H1 (cell line): ENCODE measurements around the gene DMC1. TPM values are rescaled to one million over a fixed set of nuclear protein-coding genes. Genes with fewer than 3 reads are reported as not detected.

Experiments
- CTCF ChIA-PET: fragments of 300-600 bp; sonication (Branson Sonifier 250); formaldehyde crosslinking; loops from one replicate; lab custom pipeline; 2021; ENCODE audit not compliant: partially characterized antibody; lab: Charles Lee
- POLR2A ChIA-PET: fragments of 300-600 bp; sonication (Branson Sonifier 250); formaldehyde crosslinking; loops from one replicate; lab custom pipeline; 2021; ENCODE audit warnings: inconsistent platforms; ENCODE audit not compliant: partially characterized antibody; lab: Charles Lee
- DNase-seq, 2 experiments: peaks; one replicate each; pipeline versions ENCODE4 v3.0.0 to v3.0.0-alpha.2; 2010 to 2022; ENCODE audit warnings: low spot score in 2 of 2, low read depth in 1 of 2, mixed read lengths in 1 of 2
- FAIRE-seq: peaks from 2 replicates; lab custom pipeline; 2011; peaks lifted over from hg19 to GRCh38; lab: Jason Lieb, UNC
- H2AFZ ChIP-seq: 2 replicates; pipeline ENCODE4 v1.8.1; 2012; ENCODE audit warnings: low read length, inconsistent platforms
- H2AK5ac ChIP-seq: 2 replicates; pipeline ENCODE4 v1.6.1; 2013; ENCODE audit warnings: low read depth, low read length
- H2BK120ac ChIP-seq: replicated peaks from 2 replicates; pipeline ENCODE3; 2013; ENCODE audit warnings: low read depth, low read length, inconsistent platforms
- H2BK12ac ChIP-seq: 2 replicates; pipeline ENCODE4 v1.6.1; 2013; ENCODE audit warnings: low read depth, low read length
- H2BK15ac ChIP-seq: 2 replicates; pipeline ENCODE4 v1.6.1; 2013; ENCODE audit warnings: low read length
- H2BK20ac ChIP-seq: 2 replicates; pipeline ENCODE4 v1.6.1; 2013; ENCODE audit warnings: low read length
- H2BK5ac ChIP-seq: 2 replicates; pipeline ENCODE4 v1.6.1; 2013; ENCODE audit warnings: low read depth, low read length
- H3K14ac ChIP-seq: 2 replicates; pipeline ENCODE4 v1.6.1; 2013; ENCODE audit warnings: inconsistent platforms; ENCODE audit not compliant: insufficient read length
- H3K18ac ChIP-seq: 2 replicates; pipeline ENCODE4 v1.6.1; 2013; ENCODE audit warnings: low read length; ENCODE audit errors: extremely low read depth
- H3K23ac ChIP-seq: 2 replicates; pipeline ENCODE4 v1.6.1; 2013; ENCODE audit warnings: inconsistent platforms; ENCODE audit not compliant: insufficient read length
- H3K23me2 ChIP-seq: 2 replicates; pipeline ENCODE4 v1.6.1; 2013; ENCODE audit warnings: low read depth, low read length
- H3K27ac ChIP-seq: 2 replicates; pipeline ENCODE4 v1.6.1; 2011; ENCODE audit warnings: low read depth, low read length, inconsistent platforms
- H3K27me3 ChIP-seq, 4 experiments: replicated peaks in 1 of 4; 1 replicate in 1 of 4; 2 replicates in 3 of 4; pipeline versions ENCODE4 v1.6.1 to v1.8.1; 2011 to 2013; ENCODE audit warnings: low read length in 3 of 4, mild to moderate bottlenecking in 3 of 4, inconsistent platforms in 2 of 4, mixed read lengths in 2 of 4, moderate library complexity in 1 of 4; ENCODE audit not compliant: control insufficient read depth in 3 of 4, insufficient read depth in 3 of 4; ENCODE audit errors: extremely low read depth in 1 of 4
- H3K36me3 ChIP-seq, 4 experiments: 2 replicates each; pipeline versions ENCODE4 v1.6.1 to v1.8.1; 2011 to 2013; ENCODE audit warnings: mild to moderate bottlenecking in 4 of 4, low read length in 3 of 4, moderate library complexity in 2 of 4, control low read depth in 1 of 4, inconsistent platforms in 1 of 4; ENCODE audit not compliant: insufficient read depth in 4 of 4, control insufficient read depth in 2 of 4
- H3K4ac ChIP-seq: replicated peaks from 2 replicates; pipeline ENCODE3; 2013; ENCODE audit warnings: low read length, low read depth, mixed read lengths, inconsistent platforms; ENCODE audit not compliant: insufficient read length
- H3K4me1 ChIP-seq, 4 experiments: replicated peaks in 1 of 4; 1 replicate in 1 of 4; 2 replicates in 3 of 4; pipeline versions ENCODE4 v1.6.1 to v1.8.1; 2011 to 2013; ENCODE audit warnings: low read length in 3 of 4, inconsistent platforms in 2 of 4, mixed read lengths in 1 of 4; ENCODE audit not compliant: insufficient read depth in 4 of 4, control insufficient read depth in 3 of 4
- H3K4me2 ChIP-seq, 2 experiments: 2 replicates each; pipeline versions ENCODE4 v1.6.1 to v1.8.1; 2011 to 2013; ENCODE audit warnings: low read depth in 2 of 2, low read length in 2 of 2, control low read depth in 1 of 2, inconsistent platforms in 1 of 2, mild to moderate bottlenecking in 1 of 2; ENCODE audit not compliant: insufficient read depth in 1 of 2
- H3K4me3 ChIP-seq, 4 experiments: fragments of 200-600, 300-600 bp in 1 of 4; sonication (generic), shearing (Covaris generic), sonication (Bioruptor Twin) in 1 of 4; 2 replicates each; pipeline versions ENCODE4 v1.5.1 to v1.8.1; 2011 to 2016; ENCODE audit warnings: low read length in 4 of 4, low read depth in 3 of 4, control low read depth in 2 of 4, inconsistent platforms in 2 of 4, mild to moderate bottlenecking in 2 of 4, mixed read lengths in 1 of 4, moderate library complexity in 1 of 4; ENCODE audit not compliant: insufficient read depth in 2 of 4; ENCODE audit errors: extremely low read depth in 1 of 4
- H3K56ac ChIP-seq: replicated peaks from 2 replicates; pipeline ENCODE3; 2013; ENCODE audit warnings: low read depth, mild to moderate bottlenecking, mixed read lengths, low read length, inconsistent platforms; ENCODE audit not compliant: insufficient read length
- H3K79me1 ChIP-seq: 2 replicates; pipeline ENCODE4 v1.6.1; 2013; ENCODE audit warnings: low read depth, low read length, control low read depth
- H3K79me2 ChIP-seq, 2 experiments: 2 replicates each; pipeline versions ENCODE4 v1.6.1 to v1.8.1; 2012 to 2013; ENCODE audit warnings: low read length in 2 of 2, mild to moderate bottlenecking in 2 of 2, inconsistent platforms in 1 of 2; ENCODE audit not compliant: insufficient read depth in 2 of 2, control insufficient read depth in 1 of 2
- H3K9ac ChIP-seq, 4 experiments: replicated peaks in 1 of 4; 1 replicate in 1 of 4; 2 replicates in 3 of 4; pipeline versions ENCODE4 v1.6.1 to v1.8.1; 2011 to 2013; ENCODE audit warnings: low read depth in 3 of 4, low read length in 3 of 4, control low read depth in 2 of 4, mild to moderate bottlenecking in 2 of 4, moderate library complexity in 2 of 4, inconsistent platforms in 1 of 4; ENCODE audit errors: extremely low read depth in 1 of 4
- H3K9me3 ChIP-seq, 2 experiments: 2 replicates each; pipeline versions ENCODE4 v1.6.1 to v1.8.1; 2012 to 2013; ENCODE audit warnings: mild to moderate bottlenecking in 2 of 2, moderate library complexity in 2 of 2, control low read depth in 1 of 2, inconsistent platforms in 1 of 2, low read depth in 1 of 2, low read length in 1 of 2, mixed read lengths in 1 of 2; ENCODE audit not compliant: insufficient read depth in 2 of 2
- H4K20me1 ChIP-seq, 2 experiments: replicated peaks in 1 of 2; 2 replicates each; pipeline versions ENCODE3 to v1.8.1; 2011 to 2013; ENCODE audit warnings: inconsistent platforms in 2 of 2, low read length in 2 of 2, mild to moderate bottlenecking in 1 of 2; ENCODE audit not compliant: insufficient read depth in 2 of 2, control insufficient read depth in 1 of 2
- H4K5ac ChIP-seq: 2 replicates; pipeline ENCODE4 v1.6.1; 2013; ENCODE audit warnings: low read length, low read depth, mixed read lengths, inconsistent platforms; ENCODE audit not compliant: insufficient read length
- H4K8ac ChIP-seq: 2 replicates; pipeline ENCODE4 v1.8.0; 2013; ENCODE audit warnings: mild to moderate bottlenecking, moderate library complexity, low read length, inconsistent platforms; ENCODE audit not compliant: insufficient read depth; ENCODE audit errors: extremely low read depth
- H4K91ac ChIP-seq: replicated peaks from 2 replicates; pipeline ENCODE3; 2013; ENCODE audit warnings: low read length, mixed read lengths, inconsistent platforms; ENCODE audit not compliant: insufficient read length
- BRCA1 ChIP-seq: IDR thresholded peaks from 2 replicates; pipeline ENCODE4 v1.6.1; 2012; ENCODE audit warnings: low read depth, low read length, improper control_type of control experiment
- CBX5 ChIP-seq: fragments of 300-800, 300-1000 bp; sonication (generic); IDR thresholded peaks from 2 replicates; pipeline ENCODE4 v1.7.1; 2016; ENCODE audit warnings: antibody characterized with exemption, low read length, low read depth
- CHD2 ChIP-seq: IDR thresholded peaks from 2 replicates; pipeline ENCODE4 v1.6.1; 2012; ENCODE audit warnings: low read length, improper control_type of control experiment
- EP300 ChIP-seq, 2 experiments: IDR thresholded peaks; 1 replicate in 1 of 2; 2 replicates in 1 of 2; pipeline ENCODE4 v1.6.1; 2011 to 2012; ENCODE audit warnings: low read depth in 2 of 2, low read length in 2 of 2, mild to moderate bottlenecking in 2 of 2, borderline replicate concordance in 1 of 2, inconsistent platforms in 1 of 2, moderate library complexity in 1 of 2
- JUND ChIP-seq: IDR thresholded peaks from 2 replicates; pipeline ENCODE4 v1.6.1; 2011; ENCODE audit warnings: mild to moderate bottlenecking, improper control_type of control experiment, low read length
- KDM5A ChIP-seq: fragments of 200-600 bp; IDR thresholded peaks from 2 replicates; pipeline ENCODE4 v1.7.1; 2012; ENCODE audit warnings: mild to moderate bottlenecking, low read length, inconsistent platforms, mixed read lengths
- POLR2A ChIP-seq, 2 experiments: IDR thresholded peaks; 1 replicate in 1 of 2; 2 replicates in 1 of 2; pipeline ENCODE4 v1.6.1; 2011; ENCODE audit warnings: low read depth in 2 of 2, low read length in 2 of 2, mild to moderate bottlenecking in 2 of 2; ENCODE audit errors: control extremely low read depth in 1 of 2
- WGBS, 2 experiments: shearing (Covaris generic) in 1 of 2; methylation state at CpG; one replicate each; pipeline versions ENCODE4 v1.1.6 to v1.1.7; 2013 to 2015; ENCODE audit warnings: low lambda C conversion rate in 2 of 2, mixed read lengths in 2 of 2, inconsistent platforms in 1 of 2, low coverage in 1 of 2, missing lambda C conversion rate in 1 of 2; ENCODE audit not compliant: insufficient replicate concordance in 2 of 2, insufficient coverage in 1 of 2, insufficient read length in 1 of 2; ENCODE audit errors: extremely low coverage in 1 of 2, missing lambda C conversion rate in 1 of 2; 5-methylcytosine and 5-hydroxymethylcytosine counted together
- polyA plus RNA-seq, 7 experiments: library from polyadenylated mRNA; depleted of rRNA in 3 of 7; stranded (reverse) in 5 of 7; unstranded in 2 of 7; fragments of >200 nt in 5 of 7; fragments of 200-250 nt in 2 of 7; gene quantifications; 1 replicate in 5 of 7; 2 replicates in 1 of 7; 4 replicates in 1 of 7; pipeline versions ENCODE4 v1.2.1 to v1.2.3, GENCODE V29; 2011 to 2013; ENCODE audit warnings: missing spikeins in 2 of 7, mixed read lengths in 2 of 7
- total RNA-seq: library from RNA; stranded (reverse); fragmentation: NEBNext Ultra II Directional; extraction: Animal tissue kit (Norgen Biotek cat#: 25700); gene quantifications from 2 replicates; pipeline ENCODE4 v1.2.1, GENCODE V29; 2021

Gene DMC1
- total and polyA plus RNA-seq, 2 of the 8 experiments (the other 6 are each of a cell fraction or from before 2014, with no cell fraction given), result 3.8 to 7.2 TPM

GRCh38 chr22:38531251-38531938 is 38.6 kb downstream of the DMC1 start:
- no peak overlapping the region for H2BK15ac ChIP-seq
- TF ChIP-seq CBX5, result no peak
- TF ChIP-seq BRCA1, result no peak
- TF ChIP-seq KDM5A, result no peak
- TF ChIP-seq JUND, result no peak
- TF ChIP-seq CHD2, result no peak
- TF ChIP-seq EP300 (IDR thresholded peaks at IDR 0.05; ENCODE audit: borderline replicate concordance in 1 of 2, low read depth in 2 of 2, low read length in 2 of 2), result no peak
- no peak for TF ChIP-seq POLR2A (IDR thresholded peaks at IDR 0.05; ENCODE audit: control extremely low read depth in 1 of 2, low read depth in 2 of 2, low read length in 2 of 2)

More at GRCh38 chr22:38531251-38531938, 38.6 kb downstream of the DMC1 start:
- Histone ChIP-seq H3K79me2 (no peaks in the 10 kb centered on the region), H3K9ac (no peak overlapping the region), H3K23ac (no peak overlapping the region), H3K4me1 (no peaks in the 10 kb centered on the region), H3K23me2 (no peaks in the 10 kb centered on the region), H2BK20ac (no peak overlapping the region), H3K79me1 (no peaks in the 10 kb centered on the region), H3K4ac (no peak overlapping the region), H4K8ac (no peak overlapping the region), H2AFZ (no peak overlapping the region), H3K56ac (no peak overlapping the region), H3K27ac (no peak overlapping the region), H2BK5ac (no peak overlapping the region), H3K36me3 (no peaks in the 10 kb centered on the region), H4K91ac (no peak overlapping the region), H2BK12ac (no peak overlapping the region), H3K4me3 (no peak overlapping the region), H3K4me2 (no peak overlapping the region), H2AK5ac (no peak overlapping the region), H3K9me3 (no peaks in the 10 kb centered on the region), H3K18ac (no peak overlapping the region), H3K14ac (no peak overlapping the region), H4K5ac (no peak overlapping the region), H4K20me1 (no peaks in the 10 kb centered on the region), H3K27me3 (no peaks in the 10 kb centered on the region), H2BK120ac (no peak overlapping the region)
- ChIA-PET POLR2A (interaction anchor here (1.5 kb wide), 1 partner anchor 96 kb away, joined by 3 read pairs; no protein-coding TSS in a partner anchor), CTCF (no interaction called here)
- 90% methylated on average over 4 of the region's 4 CpGs; no CpG with 5 or more reads in 1 of the 2 experiments for WGBS, 2 experiments
- DNase-seq (no peak), FAIRE-seq (no peak)
